HG03196 (cell line): ENCODE data around the gene BRICD5.
A peak's percentile ranks its signal among the peaks of the same experiment; 100 is the strongest.
"Not testable (repeated sequence)": the region's sequence is repeated elsewhere in the genome, so short reads cannot be mapped to it uniquely, and the experiment has no call there.

Experiments used
- ATAC-seq: cut with Tn5 transposase; IDR thresholded peaks from one replicate; pipeline ENCODE4 v1.9.1; 2021; ENCODE audit not compliant: unreplicated experiment

BRICD5 gene

DNA sequence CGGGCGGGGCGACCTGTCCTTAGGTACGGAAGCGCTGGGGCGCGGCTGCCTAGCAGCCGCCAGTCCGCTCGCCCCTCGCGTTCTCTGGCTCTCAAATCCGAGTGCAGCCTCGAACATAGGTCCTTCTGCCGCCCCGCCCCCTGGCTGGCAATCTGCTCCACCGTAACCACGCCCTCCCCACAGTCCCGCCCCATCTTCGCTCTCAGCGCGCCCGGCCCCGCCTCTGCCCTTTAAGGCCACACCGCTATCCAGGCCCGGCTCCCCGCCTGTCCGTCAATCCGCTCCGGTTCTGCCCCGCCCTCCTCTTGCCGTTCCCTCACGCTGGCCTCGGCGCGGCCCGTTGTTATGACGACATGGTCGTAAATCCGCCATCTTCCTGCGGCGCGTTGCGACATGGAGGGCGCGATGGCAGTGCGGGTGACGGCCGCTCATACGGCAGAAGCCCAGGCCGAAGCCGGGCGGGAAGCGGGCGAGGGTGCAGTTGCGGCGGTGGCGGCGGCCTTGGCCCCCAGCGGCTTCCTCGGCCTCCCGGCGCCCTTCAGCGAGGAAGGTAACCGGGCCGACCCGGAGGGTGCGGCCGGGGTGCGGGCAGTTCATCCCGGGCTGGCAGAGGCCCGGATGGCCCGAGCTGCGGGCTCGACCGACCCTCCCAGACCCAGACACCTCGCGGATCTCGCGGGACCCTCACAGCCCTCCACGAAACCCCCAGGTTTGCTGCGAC, 12.7 kb upstream of the BRICD5 start, which contains the start of gene E4F1:
Gene E4F1 (plus strand): TSS at position 371 of the 721 bp plus-strand sequence. CDS start 23 bp downstream, at position 394.
- peak; percentile 92 for ATAC-seq

DNA sequence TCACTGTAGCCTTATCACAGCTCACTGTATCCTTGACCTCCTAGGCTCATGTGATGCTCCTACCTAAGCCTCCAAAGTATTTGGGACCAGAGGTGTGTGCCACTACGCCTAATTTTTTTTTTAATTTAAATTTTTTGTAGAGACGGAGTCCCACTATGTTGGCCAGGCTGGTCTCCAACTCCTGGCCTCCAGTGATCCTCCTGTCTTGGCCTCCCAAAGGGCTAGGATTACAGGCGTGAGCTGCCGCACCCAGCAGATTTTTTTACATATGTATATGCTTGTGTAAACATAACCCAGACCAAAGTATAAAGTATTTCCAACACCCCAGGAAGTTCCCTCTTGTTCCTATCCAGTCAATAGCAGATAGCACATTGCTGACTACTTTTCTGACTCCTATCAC, 5.7 kb upstream of the BRICD5 start:
- ATAC-seq: no peak

DNA sequence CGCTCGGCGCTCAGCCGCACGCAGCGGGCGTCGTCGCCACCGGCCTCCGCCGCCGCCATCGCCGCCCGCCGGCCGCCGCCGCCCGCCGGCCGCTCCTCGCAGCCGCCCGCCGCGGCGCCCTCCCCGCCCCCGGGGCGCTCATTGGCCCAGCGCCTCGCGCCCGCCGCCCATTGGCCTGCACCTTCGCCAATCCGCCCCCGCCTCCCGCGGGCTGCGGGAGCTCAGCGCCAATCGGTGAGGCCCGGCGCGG, 4.0 kb upstream of the BRICD5 start, which contains the start of gene PGP:
Gene PGP (minus strand): TSS at position 122 of the 250 bp plus-strand sequence. CDS start 63 bp downstream, at position 59.
- ATAC-seq: peak; percentile 74

DNA sequence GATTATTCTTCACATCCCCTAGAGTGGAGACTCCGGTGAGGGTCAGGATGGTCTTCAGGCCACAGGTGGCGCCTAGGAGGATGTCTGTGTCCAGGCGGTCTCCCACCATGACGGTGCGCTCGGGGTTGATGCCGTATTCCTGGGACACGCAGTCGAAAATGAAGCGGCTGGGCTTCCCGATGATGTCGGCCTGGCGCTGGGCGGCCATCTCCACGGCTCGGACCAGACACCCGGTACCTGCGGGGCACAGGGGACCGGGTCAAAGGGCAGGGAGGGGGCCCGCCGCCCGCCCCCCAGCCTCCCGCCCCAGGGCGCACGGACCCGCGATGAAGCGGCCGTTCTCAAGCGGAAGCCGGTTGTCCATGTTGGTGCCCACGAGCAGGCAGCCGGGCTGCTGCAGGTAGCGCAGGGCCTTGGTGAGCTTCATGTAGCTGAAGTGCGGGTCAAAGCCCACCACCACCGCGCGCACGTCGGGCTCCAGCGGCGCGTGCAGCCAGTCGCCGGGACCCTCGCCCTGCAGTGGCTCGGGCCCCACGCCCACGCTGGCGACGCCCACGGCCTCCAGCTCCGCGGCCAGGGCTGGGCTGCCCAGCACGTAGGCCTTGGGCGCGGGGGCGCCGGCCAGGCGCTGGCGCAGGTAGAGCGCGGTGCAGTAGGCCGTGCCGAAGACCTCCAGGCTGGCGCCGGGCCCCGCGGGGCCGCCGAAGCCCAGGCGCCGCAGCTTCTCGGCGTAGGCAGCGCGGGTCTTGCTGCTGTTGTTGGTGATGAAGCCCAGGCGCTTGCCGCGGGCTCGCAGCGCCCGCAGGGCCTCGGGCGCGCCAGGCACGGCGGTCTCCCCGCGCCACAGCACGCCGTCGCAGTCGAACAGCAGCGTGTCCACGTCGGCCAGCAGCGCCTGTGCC, 3.4 kb upstream of the BRICD5 start:
- no peak for ATAC-seq

DNA sequence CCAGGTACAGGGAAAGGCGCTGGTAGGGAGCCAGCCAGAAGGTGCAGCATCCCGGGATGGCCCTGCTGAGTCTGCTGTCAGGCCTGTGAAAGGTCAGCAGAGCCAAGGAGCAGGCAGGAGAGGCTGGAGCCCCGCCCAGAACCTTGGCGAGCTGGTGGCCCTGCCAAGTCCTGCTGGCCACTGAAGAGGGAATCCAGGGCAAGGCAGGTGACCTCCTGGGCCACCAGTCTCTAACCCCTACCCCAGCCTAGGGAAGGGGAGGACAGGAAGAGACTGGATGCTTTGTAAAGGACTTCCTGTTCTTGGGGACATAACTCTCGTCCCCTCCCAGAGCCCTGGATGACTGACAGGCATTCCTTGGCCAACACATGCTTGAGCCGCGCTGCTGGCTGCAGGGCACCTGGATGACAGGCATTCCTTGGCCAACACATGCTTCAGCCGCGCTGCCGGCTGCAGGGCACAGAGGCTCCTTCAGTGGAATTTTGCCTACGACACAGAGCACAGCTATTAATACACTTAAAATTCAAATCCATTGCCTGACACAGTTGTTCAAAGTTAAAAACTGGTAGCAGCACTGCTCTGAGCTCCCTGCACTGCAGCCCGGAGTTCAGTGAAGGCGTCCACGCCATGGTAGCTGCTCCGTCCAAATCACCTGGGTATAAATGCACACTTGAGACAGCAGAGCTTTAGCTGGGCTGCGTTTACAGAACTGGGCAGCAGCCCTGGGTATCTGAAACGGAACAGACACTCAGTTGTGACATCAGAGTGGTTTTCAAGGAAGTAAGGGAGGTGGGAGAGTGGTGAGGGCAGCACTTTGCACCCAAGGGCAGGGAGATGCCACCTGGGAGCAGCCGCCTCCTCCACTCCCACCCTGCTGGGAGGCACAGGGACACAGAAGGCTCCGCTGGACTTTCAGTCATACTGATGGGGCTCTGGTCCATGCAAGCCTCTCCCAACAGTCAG, 2.0 kb upstream of the BRICD5 start:
- ATAC-seq: no peak

DNA sequence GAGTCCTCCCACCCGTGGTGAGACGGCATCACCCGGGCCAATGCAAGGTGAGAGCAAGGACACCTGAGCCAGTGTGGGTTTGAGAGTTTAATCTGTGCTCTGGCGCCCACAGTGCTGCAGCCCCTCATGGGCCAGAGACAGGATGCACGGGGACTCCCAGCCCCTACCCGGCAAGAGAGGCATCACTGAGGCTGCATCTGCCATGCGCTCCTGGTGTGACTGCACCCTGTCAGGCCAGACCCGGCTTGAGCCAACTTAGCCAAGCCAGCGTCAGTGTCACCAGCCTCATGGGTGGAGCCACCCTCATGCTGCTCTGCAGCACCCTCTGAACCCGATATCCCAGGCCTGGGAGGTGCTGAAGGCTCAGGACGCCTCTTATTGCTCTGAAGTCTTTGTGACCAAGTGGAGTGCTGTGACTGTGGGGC, 1.3 kb upstream of the BRICD5 start:
- ATAC-seq: no peak

DNA sequence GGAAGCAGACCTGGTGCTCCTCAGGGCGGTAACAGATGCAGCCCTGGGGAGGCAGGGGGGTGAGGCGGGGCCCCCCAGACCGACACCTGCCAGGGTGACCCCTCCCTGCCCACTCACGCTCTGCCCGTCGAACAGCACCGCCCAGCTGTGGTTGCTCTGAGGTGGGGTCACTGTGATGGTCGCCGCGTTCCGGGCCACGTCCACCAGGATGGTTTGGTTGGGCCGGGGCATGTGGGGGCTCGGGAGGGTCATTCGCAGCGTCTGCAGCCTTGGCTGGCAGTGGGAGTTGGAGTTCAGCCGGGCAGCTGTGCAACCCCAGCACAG, 692 bp downstream of the BRICD5 start:
- ATAC-seq: no peak

DNA sequence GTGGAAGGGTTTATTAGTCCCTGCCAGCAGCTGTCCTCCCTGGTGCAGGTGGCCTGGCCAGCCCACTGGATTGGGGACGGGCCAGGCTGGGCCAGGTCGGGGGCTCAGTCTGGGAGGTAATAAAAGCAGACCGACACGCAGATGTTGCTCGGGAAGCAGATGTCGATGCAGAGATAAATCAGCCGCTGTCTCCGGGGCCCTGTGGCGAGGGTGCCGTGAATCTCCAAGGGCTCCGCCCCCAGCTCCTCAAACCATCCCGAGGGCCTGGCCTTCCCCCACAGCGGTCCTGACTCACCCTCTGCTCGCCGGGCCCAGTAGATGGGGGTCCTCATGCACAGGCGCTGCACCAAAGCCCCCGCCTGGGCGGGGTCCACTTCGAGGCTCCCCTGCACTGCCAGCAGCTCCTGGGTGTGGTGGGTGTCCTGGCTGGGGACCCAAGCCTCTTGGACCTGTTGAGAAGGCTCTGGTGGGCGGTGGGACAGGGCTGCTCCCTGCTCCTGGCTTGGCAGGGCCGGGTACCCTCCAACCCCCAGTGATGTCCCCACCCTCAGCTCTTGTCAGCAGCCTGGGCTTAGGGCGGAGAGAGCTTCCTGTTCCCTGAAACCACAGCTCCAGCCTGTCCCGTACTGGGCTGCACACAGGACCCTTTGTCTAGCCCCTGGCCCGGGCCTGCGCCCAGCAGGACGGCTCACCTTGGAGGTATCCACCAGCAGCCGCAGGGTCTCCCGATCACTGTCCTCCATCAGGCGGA, 1.2 kb downstream of the BRICD5 start:
- no peak for ATAC-seq

DNA sequence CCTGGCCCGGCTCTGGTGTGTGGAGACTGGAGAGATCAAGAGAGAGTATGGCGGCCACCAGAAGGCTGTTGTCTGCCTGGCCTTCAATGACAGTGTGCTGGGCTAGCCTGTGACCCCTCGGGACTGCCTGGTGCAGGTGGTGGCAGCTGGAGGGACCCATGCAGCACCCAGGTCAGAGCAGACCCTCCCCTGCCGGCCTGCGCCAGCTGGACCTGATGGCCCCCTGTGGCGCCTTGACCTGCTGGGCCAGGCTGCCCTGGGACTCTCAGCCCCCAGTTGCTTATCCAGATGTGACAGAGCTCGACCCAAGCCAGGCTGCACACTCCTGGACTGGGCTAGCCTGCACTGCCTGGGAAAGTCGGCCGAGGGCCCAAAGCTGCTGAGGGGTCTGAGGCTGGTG, 1.9 kb downstream of the BRICD5 start:
- no peak for ATAC-seq

DNA sequence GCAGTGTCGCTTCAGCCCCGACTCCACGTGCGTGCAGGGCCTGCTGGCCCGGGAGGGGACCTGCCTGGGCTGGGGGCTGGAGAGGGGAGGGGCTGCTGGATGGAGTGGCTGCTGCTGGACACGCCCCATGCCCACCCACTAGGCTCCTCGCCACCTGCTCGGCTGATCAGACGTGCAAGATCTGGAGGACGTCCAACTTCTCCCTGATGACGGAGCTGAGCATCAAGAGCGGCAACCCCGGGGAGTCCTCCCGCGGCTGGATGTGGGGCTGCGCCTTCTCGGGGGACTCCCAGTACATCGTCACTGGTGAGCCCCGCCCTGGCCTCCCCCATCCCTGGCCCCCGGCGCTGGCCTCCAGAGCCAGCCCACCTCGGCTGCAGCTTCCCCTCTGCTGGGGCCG, 2.4 kb downstream of the BRICD5 start:
- no peak for ATAC-seq

DNA sequence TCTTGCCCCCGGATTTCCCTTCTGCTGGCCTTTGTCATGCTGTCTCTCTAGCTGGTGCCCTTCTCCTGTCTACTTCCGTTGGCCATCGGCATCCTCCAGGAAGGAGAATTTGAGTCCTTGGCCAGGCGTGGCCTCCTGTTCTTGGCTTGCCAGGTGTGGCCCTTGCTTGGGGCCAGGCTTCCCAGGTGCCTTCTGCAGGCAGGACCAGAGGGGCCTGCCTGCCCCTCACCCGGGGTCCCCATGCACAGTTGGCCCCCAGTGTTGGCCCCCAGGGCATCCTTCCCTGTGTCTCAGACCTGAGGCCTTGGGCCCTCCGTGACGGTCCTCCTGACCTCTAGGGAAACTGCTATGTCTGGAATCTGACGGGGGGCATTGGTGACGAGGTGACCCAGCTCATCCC, 2.8 kb downstream of the BRICD5 start:
- no peak for ATAC-seq

DNA sequence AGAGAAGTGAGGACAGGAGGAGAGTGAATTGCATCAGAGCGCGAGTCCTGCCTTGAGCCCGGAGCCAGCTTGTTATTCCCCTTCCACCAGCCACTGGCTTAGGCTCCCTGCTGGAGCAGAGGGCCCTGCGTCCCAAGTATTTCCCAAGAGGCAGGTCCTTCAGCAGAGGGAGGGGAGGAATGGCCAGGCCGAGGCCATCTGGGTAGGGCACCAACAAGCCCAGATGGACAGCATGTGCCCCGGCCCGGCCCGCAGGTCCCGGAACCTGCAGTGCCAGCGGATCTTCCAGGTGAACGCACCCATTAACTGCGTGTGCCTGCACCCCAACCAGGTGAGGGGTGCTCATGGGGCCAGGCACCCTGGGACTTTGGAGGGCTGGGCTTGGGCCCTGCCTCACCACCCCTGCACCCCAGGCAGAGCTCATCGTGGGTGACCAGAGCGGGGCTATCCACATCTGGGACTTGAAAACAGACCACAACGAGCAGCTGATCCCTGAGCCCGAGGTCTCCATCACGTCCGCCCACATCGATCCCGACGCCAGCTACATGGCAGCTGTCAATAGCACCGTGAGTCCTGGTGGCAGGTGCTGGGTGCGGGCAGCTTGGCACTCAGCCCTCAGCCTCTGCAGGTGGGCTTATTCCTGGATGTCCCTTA, 3.8 kb downstream of the BRICD5 start:
- ATAC-seq: no peak

DNA sequence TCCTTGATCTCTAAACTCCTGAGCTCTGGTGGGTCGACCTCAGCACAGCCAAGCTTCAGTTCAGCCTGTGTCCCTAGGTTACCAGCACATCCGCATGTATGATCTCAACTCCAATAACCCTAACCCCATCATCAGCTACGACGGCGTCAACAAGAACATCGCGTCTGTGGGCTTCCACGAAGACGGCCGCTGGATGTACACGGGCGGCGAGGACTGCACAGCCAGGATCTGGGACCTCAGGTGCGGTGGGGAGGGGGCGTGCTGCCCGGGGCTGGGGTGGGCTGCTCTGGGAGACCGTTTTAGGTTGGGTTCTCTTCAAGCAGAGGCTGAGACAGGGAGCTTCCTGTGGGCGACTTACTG, 4.3 kb downstream of the BRICD5 start:
- ATAC-seq: no peak

DNA sequence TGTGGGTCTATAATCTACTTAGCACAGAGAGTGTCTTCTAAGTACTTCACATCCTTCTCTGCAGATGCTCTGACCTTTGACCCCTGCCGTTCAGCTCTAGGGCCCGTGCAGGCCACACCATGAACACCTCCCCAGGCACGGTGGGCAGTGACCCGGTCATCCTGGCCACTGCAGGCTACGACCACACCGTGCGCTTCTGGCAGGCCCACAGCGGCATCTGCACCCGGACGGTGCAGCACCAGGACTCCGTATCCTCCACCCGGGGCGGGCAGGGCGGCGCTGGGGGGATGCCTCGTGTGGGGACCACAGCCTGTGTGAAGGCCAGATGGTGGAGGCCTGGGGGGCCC, 4.7 kb downstream of the BRICD5 start:
- ATAC-seq: peak; percentile 17

DNA sequence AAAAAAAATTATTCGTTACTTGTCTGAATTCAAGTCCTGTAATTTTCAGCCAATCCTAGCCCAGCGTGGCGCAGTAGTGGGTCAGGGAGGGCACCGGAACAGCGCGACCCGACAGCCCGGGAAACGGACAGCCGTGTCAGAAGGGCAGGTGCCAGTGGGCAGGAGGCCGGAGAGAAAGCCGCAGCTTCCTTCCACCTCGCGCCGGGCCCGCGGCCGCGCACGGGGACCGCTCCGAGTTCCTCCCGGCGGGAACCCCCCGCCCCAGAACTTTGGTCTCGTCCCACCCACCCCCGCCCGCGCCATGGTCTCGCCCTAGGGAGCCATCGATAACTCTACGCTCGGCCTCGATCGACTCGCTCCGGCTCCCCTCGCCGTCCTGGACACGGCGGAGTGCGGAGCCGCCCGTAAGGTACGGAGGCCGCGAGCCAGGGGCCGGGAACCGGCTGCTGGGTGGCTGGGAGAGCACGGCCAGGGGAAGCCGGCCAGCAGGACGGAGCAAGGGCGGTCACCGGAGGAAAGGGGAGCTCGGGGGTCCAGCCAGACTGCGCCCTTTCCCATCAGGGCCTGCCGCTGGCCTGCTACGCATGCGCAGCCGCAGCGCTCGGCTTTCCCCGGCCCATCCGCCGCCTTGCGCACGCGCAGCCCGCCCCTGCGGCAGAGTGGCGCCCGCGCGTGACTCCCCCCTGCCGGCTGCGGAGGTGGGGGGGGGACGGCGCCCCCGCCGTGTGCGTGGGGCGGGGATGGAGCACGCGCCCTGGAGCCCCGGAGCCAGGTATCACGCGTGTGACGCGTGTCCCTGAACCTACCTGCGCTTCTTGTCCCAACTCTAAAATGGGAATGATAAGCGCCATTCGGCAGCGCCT, 5.3 kb downstream of the BRICD5 start, which contains the start of gene MLST8:
Gene MLST8 (plus strand): TSS at position 351 of the 863 bp plus-strand sequence. CDS start 632 bp downstream, outside the sequence.
- ATAC-seq: peak; percentile 63

DNA sequence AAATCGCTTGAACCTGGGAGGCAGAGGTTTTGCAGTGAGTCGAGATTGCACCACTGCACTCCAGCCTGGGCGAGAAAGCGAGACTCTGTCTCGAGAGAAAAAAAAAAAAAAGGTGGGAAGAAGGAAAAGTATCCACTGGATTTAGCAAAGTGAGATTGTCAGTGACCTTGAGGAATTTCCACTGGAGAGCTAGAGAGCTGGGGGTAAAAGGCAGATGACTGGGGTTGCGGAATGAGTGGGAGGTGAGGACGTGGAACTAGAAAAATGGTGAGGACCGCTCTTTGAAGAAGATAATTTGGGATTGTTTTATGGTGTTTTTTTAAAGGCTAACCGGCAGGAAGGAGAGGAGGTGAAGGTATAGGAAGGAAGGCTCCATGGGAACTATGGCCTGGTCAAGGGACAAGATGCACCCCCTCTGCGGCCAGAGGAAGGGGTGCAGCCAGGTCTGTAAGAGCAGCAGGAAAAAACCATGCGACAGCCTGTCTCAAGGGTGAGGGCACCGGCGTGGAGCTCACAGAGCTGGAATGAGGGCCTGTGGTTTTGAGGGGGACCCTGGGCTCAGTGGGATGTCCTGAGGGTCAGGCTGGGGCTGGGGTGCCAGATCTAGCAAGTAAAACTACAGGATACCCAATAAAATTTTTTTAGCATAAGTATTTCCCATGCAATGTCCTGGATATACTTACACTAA, 6.1 kb downstream of the BRICD5 start:
- ATAC-seq: no peak

DNA sequence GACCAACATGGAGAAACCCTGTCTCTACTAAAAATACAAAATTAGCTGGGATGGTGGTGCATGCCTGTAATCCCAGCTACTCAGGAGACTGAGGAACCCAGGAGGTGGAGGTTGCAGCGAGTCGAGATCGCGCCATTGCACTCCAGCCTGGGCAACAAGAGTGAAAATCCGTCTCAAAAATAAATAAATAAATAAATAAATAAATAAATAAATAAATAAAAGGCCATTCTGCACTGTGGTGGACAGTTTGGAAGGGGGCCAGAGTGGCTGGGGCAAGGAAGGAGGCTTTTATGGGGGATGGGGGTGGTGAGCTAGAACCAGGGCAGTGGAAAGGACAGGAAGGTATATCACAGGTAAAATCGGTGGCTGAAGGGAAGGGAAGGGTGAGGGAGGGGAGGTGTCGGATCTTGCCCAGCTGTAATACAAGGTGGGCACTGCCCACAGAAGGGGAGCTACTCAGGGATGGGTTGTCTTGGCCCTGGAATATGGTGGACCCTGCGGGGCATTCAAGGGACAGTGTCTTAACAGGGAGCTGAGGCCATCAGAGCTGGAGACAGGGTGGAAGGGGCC, 7.5 kb downstream of the BRICD5 start:
- not testable (repeated sequence) for ATAC-seq

DNA sequence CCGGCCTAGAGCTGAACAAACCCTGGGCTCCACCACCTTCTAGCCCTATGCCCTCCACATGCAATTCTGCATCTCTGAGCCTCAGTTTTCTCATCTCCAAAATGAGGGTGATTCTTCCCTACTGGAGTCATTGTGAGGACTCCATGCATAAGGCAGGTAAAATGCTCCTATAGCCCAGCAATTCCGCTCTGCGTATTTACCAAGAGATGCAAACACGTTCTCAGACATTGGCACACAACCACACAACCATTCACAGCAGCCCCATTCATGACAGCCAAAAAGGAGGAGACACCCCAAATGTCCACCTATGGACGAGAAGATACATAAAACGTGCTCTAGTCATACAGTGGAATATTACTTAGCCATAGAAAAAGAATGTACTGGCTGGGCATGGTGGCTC, 10.3 kb downstream of the BRICD5 start:
- no peak for ATAC-seq
